Bronchial epithelial cell (primary cell): Measurements from ENCODE around the gene SLC25A21. TPM values are rescaled to one million over a fixed set of nuclear protein-coding genes. Genes with fewer than 3 reads are reported as not detected.

Experiments
- DNase-seq: peaks from one replicate; pipeline ENCODE4 v3.0.0-alpha.2; 2010; ENCODE audit warnings: low read depth
- FAIRE-seq: peaks from 2 replicates; lab custom pipeline; 2011; peaks lifted over from hg19 to GRCh38; lab: Jason Lieb, UNC
- H3K27me3 ChIP-seq: 2 replicates; pipeline ENCODE4 v1.5.1; 2011; ENCODE audit warnings: low read length; ENCODE audit not compliant: control insufficient read depth, insufficient read depth
- H3K36me3 ChIP-seq: 2 replicates; pipeline ENCODE4 v1.5.1; 2011; ENCODE audit warnings: low read length; ENCODE audit not compliant: control insufficient read depth, insufficient read depth
- H3K4me3 ChIP-seq: 2 replicates; pipeline ENCODE4 v1.5.1; 2011; ENCODE audit warnings: mild to moderate bottlenecking, low read depth, low read length, control low read depth
- CTCF ChIP-seq: IDR thresholded peaks from 2 replicates; pipeline ENCODE4 v1.5.1; 2011; ENCODE audit warnings: mild to moderate bottlenecking, moderate library complexity, low read length, control low read depth, inconsistent platforms; ENCODE audit not compliant: insufficient read depth, severe bottlenecking
- total RNA-seq: library from RNA; depleted of rRNA; stranded (reverse); fragments of >200 nt; gene quantifications from 2 replicates; pipeline ENCODE4 v1.2.1, GENCODE V29; 2014

Gene SLC25A21
- total RNA-seq, 1 donor from 2014 or later = 0.53 TPM

- DNase-seq = no peak
- no peaks in the 10 kb centered on the region for H3K27me3 ChIP-seq
- no peak for FAIRE-seq
- no peak for TF ChIP-seq CTCF
- H3K4me3 ChIP-seq = no peak overlapping the region
- no peaks in the 10 kb centered on the region for H3K36me3 ChIP-seq
Measured at GRCh38 chr14:36847366-36847765, 325.0 kb downstream of the SLC25A21 start.

GRCh38 chr14:36845356-36846012 lies 326.9 kb downstream of the SLC25A21 start:
- TF ChIP-seq CTCF = no peak
- FAIRE-seq (no peak), DNase-seq (no peak)
- Histone ChIP-seq H3K36me3 (no peaks in the 10 kb centered on the region), H3K27me3 (no peaks in the 10 kb centered on the region), H3K4me3 (no peak overlapping the region)

GRCh38 chr14:36844443-36845195 lies 327.8 kb downstream of the SLC25A21 start:
- no peak for FAIRE-seq
- DNase-seq = no peak
- H3K36me3 ChIP-seq = no peaks in the 10 kb centered on the region
- H3K4me3 ChIP-seq = no peak overlapping the region
- H3K27me3 ChIP-seq = no peaks in the 10 kb centered on the region
- TF ChIP-seq CTCF = no peak

GRCh38 chr14:36843410-36843809 lies 329.0 kb downstream of the SLC25A21 start:
- TF ChIP-seq CTCF = no peak
- Histone ChIP-seq H3K4me3 (no peak overlapping the region), H3K27me3 (no peaks in the 10 kb centered on the region), H3K36me3 (no peaks in the 10 kb centered on the region)
- no peak for DNase-seq
- FAIRE-seq = no peak

GRCh38 chr14:36835128-36835527 lies 337.3 kb downstream of the SLC25A21 start:
- FAIRE-seq = no peak

More at GRCh38 chr14:36835128-36835527, 337.3 kb downstream of the SLC25A21 start:
- no peak for DNase-seq
- H3K36me3 ChIP-seq = no peaks in the 10 kb centered on the region
- H3K27me3 ChIP-seq = no peaks in the 10 kb centered on the region
- TF ChIP-seq CTCF = no peak
- no peak overlapping the region for H3K4me3 ChIP-seq
